ENCODE data around the gene RAB28. TPM values are rescaled to one million over a fixed set of nuclear protein-coding genes. Genes with fewer than 3 reads are reported as not detected.

Gene RAB28
- total and polyA plus RNA-seq, 9 of the 15 experiments (the other 6 are each of a cell fraction or from before 2014, with no cell fraction given), result 6.7 to 40.4 (median 23.0) TPM

DNA sequence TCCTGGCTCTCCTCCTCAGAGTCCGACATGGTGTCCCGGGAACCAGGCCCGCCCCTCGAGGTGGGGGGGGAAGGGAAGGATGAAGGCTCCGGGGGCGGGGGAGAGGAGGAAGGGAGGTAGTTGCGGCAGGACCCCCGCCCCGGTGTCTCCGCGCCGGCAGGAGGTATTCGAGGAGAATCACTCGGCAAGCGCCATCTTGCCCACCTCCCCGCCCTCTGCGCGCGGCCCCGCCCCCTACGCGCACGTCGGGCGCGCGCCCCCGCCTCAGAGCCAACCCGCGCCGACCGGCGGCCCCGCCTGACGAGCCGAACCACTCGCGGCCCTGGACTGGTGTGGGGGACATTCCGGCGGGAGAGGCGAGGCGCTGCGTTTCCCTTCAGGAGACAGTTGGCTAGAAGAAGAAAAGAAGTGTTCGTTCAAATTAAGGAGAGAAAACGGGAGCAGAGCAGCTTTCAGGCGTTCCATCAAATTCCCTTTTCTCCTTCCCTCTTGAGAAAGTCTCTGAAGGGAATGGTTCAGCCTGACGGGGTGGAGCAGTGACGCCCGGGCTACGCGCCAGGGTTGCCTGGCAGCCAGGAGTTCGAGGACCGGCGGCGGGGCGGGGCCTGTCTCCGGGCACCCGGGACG lies at the start of gene RAB28 (continued):
- TF ChIP-seq HNRNPLL (IDR thresholded peaks at IDR 0.05; ENCODE audit: low read depth, low read length, poor library complexity, severe bottlenecking), result no peak
- no peak; the same call in 1 of the 2 replicates for TF ChIP-seq GABPB1 (CRISPR knock-in tag; IDR thresholded peaks at IDR 0.05)
- TF ChIP-seq BMI1 (IDR thresholded peaks at IDR 0.05; ENCODE audit: low read length), result no peak; the same call in 1 of the 2 replicates
- TF ChIP-seq, protein P1, sequence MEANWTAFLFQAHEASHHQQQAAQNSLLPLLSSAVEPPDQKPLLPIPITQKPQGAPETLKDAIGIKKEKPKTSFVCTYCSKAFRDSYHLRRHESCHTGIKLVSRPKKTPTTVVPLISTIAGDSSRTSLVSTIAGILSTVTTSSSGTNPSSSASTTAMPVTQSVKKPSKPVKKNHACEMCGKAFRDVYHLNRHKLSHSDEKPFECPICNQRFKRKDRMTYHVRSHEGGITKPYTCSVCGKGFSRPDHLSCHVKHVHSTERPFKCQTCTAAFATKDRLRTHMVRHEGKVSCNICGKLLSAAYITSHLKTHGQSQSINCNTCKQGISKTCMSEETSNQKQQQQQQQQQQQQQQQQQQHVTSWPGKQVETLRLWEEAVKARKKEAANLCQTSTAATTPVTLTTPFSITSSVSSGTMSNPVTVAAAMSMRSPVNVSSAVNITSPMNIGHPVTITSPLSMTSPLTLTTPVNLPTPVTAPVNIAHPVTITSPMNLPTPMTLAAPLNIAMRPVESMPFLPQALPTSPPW (CRISPR knock-in tag; IDR thresholded peaks at IDR 0.05), result peak; percentile 98
- TF ChIP-seq PML (IDR thresholded peaks at IDR 0.05; ENCODE audit: low read length), result no peak
- TF ChIP-seq, protein P2, sequence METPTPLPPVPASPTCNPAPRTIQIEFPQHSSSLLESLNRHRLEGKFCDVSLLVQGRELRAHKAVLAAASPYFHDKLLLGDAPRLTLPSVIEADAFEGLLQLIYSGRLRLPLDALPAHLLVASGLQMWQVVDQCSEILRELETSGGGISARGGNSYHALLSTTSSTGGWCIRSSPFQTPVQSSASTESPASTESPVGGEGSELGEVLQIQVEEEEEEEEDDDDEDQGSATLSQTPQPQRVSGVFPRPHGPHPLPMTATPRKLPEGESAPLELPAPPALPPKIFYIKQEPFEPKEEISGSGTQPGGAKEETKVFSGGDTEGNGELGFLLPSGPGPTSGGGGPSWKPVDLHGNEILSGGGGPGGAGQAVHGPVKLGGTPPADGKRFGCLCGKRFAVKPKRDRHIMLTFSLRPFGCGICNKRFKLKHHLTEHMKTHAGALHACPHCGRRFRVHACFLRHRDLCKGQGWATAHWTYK (CRISPR knock-in tag; IDR thresholded peaks at IDR 0.05), result no peak
- TF ChIP-seq, protein P3, sequence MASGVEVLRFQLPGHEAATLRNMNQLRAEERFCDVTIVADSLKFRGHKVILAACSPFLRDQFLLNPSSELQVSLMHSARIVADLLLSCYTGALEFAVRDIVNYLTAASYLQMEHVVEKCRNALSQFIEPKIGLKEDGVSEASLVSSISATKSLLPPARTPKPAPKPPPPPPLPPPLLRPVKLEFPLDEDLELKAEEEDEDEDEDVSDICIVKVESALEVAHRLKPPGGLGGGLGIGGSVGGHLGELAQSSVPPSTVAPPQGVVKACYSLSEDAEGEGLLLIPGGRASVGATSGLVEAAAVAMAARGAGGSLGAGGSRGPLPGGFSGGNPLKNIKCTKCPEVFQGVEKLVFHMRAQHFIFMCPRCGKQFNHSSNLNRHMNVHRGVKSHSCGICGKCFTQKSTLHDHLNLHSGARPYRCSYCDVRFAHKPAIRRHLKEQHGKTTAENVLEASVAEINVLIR (CRISPR knock-in tag; IDR thresholded peaks at IDR 0.05), result peak; percentile 83
- TF ChIP-seq, protein P4, sequence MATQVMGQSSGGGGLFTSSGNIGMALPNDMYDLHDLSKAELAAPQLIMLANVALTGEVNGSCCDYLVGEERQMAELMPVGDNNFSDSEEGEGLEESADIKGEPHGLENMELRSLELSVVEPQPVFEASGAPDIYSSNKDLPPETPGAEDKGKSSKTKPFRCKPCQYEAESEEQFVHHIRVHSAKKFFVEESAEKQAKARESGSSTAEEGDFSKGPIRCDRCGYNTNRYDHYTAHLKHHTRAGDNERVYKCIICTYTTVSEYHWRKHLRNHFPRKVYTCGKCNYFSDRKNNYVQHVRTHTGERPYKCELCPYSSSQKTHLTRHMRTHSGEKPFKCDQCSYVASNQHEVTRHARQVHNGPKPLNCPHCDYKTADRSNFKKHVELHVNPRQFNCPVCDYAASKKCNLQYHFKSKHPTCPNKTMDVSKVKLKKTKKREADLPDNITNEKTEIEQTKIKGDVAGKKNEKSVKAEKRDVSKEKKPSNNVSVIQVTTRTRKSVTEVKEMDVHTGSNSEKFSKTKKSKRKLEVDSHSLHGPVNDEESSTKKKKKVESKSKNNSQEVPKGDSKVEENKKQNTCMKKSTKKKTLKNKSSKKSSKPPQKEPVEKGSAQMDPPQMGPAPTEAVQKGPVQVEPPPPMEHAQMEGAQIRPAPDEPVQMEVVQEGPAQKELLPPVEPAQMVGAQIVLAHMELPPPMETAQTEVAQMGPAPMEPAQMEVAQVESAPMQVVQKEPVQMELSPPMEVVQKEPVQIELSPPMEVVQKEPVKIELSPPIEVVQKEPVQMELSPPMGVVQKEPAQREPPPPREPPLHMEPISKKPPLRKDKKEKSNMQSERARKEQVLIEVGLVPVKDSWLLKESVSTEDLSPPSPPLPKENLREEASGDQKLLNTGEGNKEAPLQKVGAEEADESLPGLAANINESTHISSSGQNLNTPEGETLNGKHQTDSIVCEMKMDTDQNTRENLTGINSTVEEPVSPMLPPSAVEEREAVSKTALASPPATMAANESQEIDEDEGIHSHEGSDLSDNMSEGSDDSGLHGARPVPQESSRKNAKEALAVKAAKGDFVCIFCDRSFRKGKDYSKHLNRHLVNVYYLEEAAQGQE (IDR thresholded peaks at IDR 0.05; ENCODE audit: borderline replicate concordance), result no peak
- TF ChIP-seq, protein P4 (CRISPR knock-in tag; IDR thresholded peaks at IDR 0.05; ENCODE audit: low read depth), result no peak
- TF ChIP-seq, protein P5, sequence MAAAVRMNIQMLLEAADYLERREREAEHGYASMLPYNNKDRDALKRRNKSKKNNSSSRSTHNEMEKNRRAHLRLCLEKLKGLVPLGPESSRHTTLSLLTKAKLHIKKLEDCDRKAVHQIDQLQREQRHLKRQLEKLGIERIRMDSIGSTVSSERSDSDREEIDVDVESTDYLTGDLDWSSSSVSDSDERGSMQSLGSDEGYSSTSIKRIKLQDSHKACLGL (CRISPR knock-in tag; IDR thresholded peaks at IDR 0.05; ENCODE audit: borderline replicate concordance, poor library complexity, severe bottlenecking), result no peak
